HepG2 (cell line): Measurements from ENCODE around the gene C11orf68. TPM values are rescaled to one million over a fixed set of nuclear protein-coding genes. Genes with fewer than 3 reads are reported as not detected.

Experiments used
- ATAC-seq: fragments of 200-7000 bp; cut with Tn5 transposase; 3 replicates; pipeline ENCODE4 v1.9.1; 2020; ENCODE audit warnings: mild to moderate bottlenecking, moderate library complexity
- BruUV-seq: library from RNA; stranded (reverse); fragments of 400-500 nt; replicated peaks from 2 replicates; lab custom pipeline; 2021; lab: Mats Ljungman, UMichigan
- CTCF ChIA-PET: fragments of 300-600 bp; formaldehyde crosslinking; extraction: SDS; loops from one replicate; lab custom pipeline; 2021; ENCODE audit warnings: low total read pairs, inconsistent platforms, low intra/inter-chr PET ratio; lab: Yijun Ruan, JAX
- POLR2A ChIA-PET: fragments of 350-600 bp; sonication (Branson Sonifier 250); formaldehyde crosslinking; loops from one replicate; lab custom pipeline; 2020; ENCODE audit warnings: antibody characterized with exemption, inconsistent platforms; lab: Yijun Ruan, JAX
- DNase-seq: peaks from one replicate; pipeline ENCODE4 v3.0.0-alpha.2; 2015; ENCODE audit warnings: low spot score
- FAIRE-seq: peaks from 3 replicates; lab custom pipeline; 2011; peaks lifted over from hg19 to GRCh38; lab: Jason Lieb, UNC
- H2AFZ ChIP-seq: one replicate; pipeline ENCODE4 v1.6.1; 2011; ENCODE audit warnings: low read length, inconsistent platforms
- H3K27ac ChIP-seq: fragments of 300-600 bp; 3 replicates; pipeline ENCODE4 v1.8.0; 2011; ENCODE audit warnings: mixed run types, mild to moderate bottlenecking, mixed read lengths, low read length, inconsistent platforms; ENCODE audit not compliant: insufficient read depth; ENCODE audit errors: extremely low read length
- H3K27me3 ChIP-seq, 2 experiments: fragments of 200-600 bp in 1 of 2; 2 replicates in 1 of 2; 3 replicates in 1 of 2; pipeline versions ENCODE4 v1.6.0 to v1.8.0; 2011; ENCODE audit warnings: low read length in 2 of 2, mild to moderate bottlenecking in 2 of 2, moderate library complexity in 2 of 2, inconsistent platforms in 1 of 2; ENCODE audit not compliant: insufficient read depth in 2 of 2, control insufficient read depth in 1 of 2
- H3K36me3 ChIP-seq, 2 experiments: fragments of 200-600 bp in 1 of 2; replicated peaks in 1 of 2; 2 replicates in 1 of 2; 3 replicates in 1 of 2; pipeline versions ENCODE4 v1.5.1 to v1.8.0; 2011; ENCODE audit warnings: low read length in 2 of 2, inconsistent platforms in 1 of 2; ENCODE audit not compliant: insufficient read depth in 2 of 2, control insufficient read depth in 1 of 2
- H3K4me1 ChIP-seq: 2 replicates; pipeline ENCODE4 v1.5.1; 2012; ENCODE audit warnings: low read length, inconsistent platforms; ENCODE audit not compliant: insufficient read depth
- H3K4me2 ChIP-seq: 2 replicates; pipeline ENCODE4 v1.6.0; 2011; ENCODE audit warnings: low read depth, low read length, inconsistent platforms
- H3K4me3 ChIP-seq, 3 experiments: fragments of 200-600 bp in 1 of 3; sonication (generic), shearing (Covaris generic) in 1 of 3; replicated peaks in 1 of 3; 2 replicates each; pipeline ENCODE4 v1.5.1; 2011 to 2016; ENCODE audit warnings: low read length in 3 of 3, inconsistent platforms in 2 of 3, low read depth in 2 of 3, mild to moderate bottlenecking in 2 of 3, control low read depth in 1 of 3, mixed read lengths in 1 of 3; ENCODE audit not compliant: insufficient read depth in 1 of 3
- H3K79me2 ChIP-seq: one replicate; pipeline ENCODE4 v1.6.1; 2011; ENCODE audit warnings: low read length, inconsistent platforms; ENCODE audit not compliant: insufficient read depth
- H3K9ac ChIP-seq: 2 replicates; pipeline ENCODE4 v1.6.0; 2011; ENCODE audit warnings: mild to moderate bottlenecking, low read depth, low read length, inconsistent platforms; ENCODE audit not compliant: insufficient read depth
- H3K9me3 ChIP-seq: 2 replicates; pipeline ENCODE4 v1.5.1; 2012; ENCODE audit warnings: mild to moderate bottlenecking, low read length
- H4K20me1 ChIP-seq: 2 replicates; pipeline ENCODE4 v1.6.0; 2011; ENCODE audit warnings: inconsistent platforms, mild to moderate bottlenecking, low read length, moderate library complexity; ENCODE audit not compliant: insufficient read depth
- FOXC1 ChIP-seq: sonication (generic); formaldehyde crosslinking; IDR thresholded peaks from 2 replicates; pipeline ENCODE4 v1.8.0; 2022; ENCODE audit warnings: mild to moderate bottlenecking, missing genetic modification reagents, borderline replicate concordance
- RAD51 ChIP-seq: fragments of 450-650 bp; IDR thresholded peaks from 2 replicates; pipeline ENCODE4 v1.6.1; 2016; ENCODE audit warnings: borderline replicate concordance
- ZNF121 ChIP-seq: sonication (generic); formaldehyde crosslinking; IDR thresholded peaks from 2 replicates; pipeline ENCODE4 v1.5.0; 2020; ENCODE audit warnings: mild to moderate bottlenecking, missing genetic modification reagents
- ZNF609 ChIP-seq: sonication (generic); formaldehyde crosslinking; IDR thresholded peaks from 2 replicates; pipeline ENCODE4 v1.4.0; 2020; ENCODE audit warnings: mild to moderate bottlenecking, missing genetic modification reagents, borderline replicate concordance
- WGBS: methylation state at CpG from one replicate; pipeline ENCODE4 v1.1.6; 2017; ENCODE audit warnings: low lambda C conversion rate; 5-methylcytosine and 5-hydroxymethylcytosine counted together
- in situ Hi-C: cut with HindIII; loops from 2 replicates; pipeline ENCODE4 v1.10.0; 2017; ENCODE audit warnings: low pct_unique_long_range_greater_than_20kb; ENCODE audit not compliant: extremely low pct_ligation_motif_present
- intact Hi-C: fragments of 100-400 bp; cut with micrococcal nuclease; formaldehyde crosslinking; loops from one replicate; pipeline ENCODE4 v1.10.0; 2022; ENCODE audit not compliant: unreplicated experiment
- polyA plus RNA-seq, 8 experiments: library from polyadenylated mRNA; depleted of rRNA in 3 of 8; stranded (reverse) in 7 of 8; unstranded in 1 of 8; fragments of >200 nt; fragmentation: Illumina TruSeq in 4 of 8; extraction: Trizol in 4 of 8; gene quantifications; 2 replicates each; pipeline versions ENCODE4 v1.2.1 to v1.2.3, GENCODE V29; 2011 to 2016; ENCODE audit warnings: low read depth in 4 of 8, missing spikeins in 1 of 8, mixed read lengths in 1 of 8; ENCODE audit not compliant: insufficient read depth in 1 of 8
- total RNA-seq, 5 experiments: library from RNA; depleted of rRNA; stranded (reverse); fragments of >200 nt; fragmentation: Illumina TruSeq; extraction: Trizol; gene quantifications; 2 replicates each; pipeline ENCODE4 v1.2.3, GENCODE V29; 2016; ENCODE audit warnings: low read depth in 1 of 5

C11orf68 gene
- total and polyA plus RNA-seq, 2 of the 13 experiments (the other 11 are each of a cell fraction or from before 2014, with no cell fraction given), result 8.4 to 28.3 TPM

- ATAC-seq, result peak; percentile 32
- CTCF ChIA-PET, result interaction anchor here (1.1 kb wide), 1 partner anchor 78 kb away, joined by 3 read pairs; no protein-coding TSS in a partner anchor
- 5% methylated on average over 8 of the region's 13 CpGs for WGBS
- Histone ChIP-seq H3K4me3 (peak overlapping the region; percentile 89 to 97 (median 97)), H2AFZ (no peak overlapping the region), H3K9ac (peak overlapping the region; percentile 98), H3K4me2 (peak overlapping the region; percentile 98), H3K27me3 (no peaks in the 10 kb centered on the region; a peak in 1 of 5 replicates), H3K36me3 (peaks cover 21 to 35% of the 10 kb centered on the region in 2 experiments), H3K4me1 (peaks cover 53% of the 10 kb centered on the region), H3K9me3 (no peaks in the 10 kb centered on the region), H4K20me1 (no peaks in the 10 kb centered on the region), H3K79me2 (peaks cover 22% of the 10 kb centered on the region), H3K27ac (no peak overlapping the region)
- POLR2A ChIA-PET, result interaction anchor here (0.6 to 1.4 kb wide), 4 partner anchors 34 to 283 kb away, joined by 3 to 5 read pairs (median 4); partner anchors contain the start of genes CFL1 and FIBP
- TF ChIP-seq ZNF609 (CRISPR knock-in tag) (0 out of 2 replicates have a peak, but pooled peaks have one; percentile 3), RAD51 (no peak), FOXC1 (CRISPR knock-in tag) (0 out of 2 replicates have a peak, but pooled peaks have one; percentile 9), ZNF121 (CRISPR knock-in tag) (0 out of 2 replicates have a peak, but pooled peaks have one; percentile 54)
- no peak for FAIRE-seq
- DNase-seq, result no peak
- BruUV-seq, result TSS peak; percentile 62
- intact Hi-C loops (no loop called here), in situ Hi-C loops (no loop called here)
Observed at GRCh38 chr11:65962141-65962564, 43.3 kb upstream of the C11orf68 start.
